Ramos (cell line): ENCODE results near the gene APBA1.

Source experiments
- in situ Hi-C: fragments of 300-500 bp; cut with MboI; formaldehyde crosslinking; loops from one replicate; pipeline ENCODE4 v1.14.3; 2022; ENCODE audit warnings: low sequenced_read_pairs; ENCODE audit not compliant: unreplicated experiment

Gene APBA1

GRCh38 chr9:69496846-69497450 is 175.2 kb downstream of the APBA1 start:
- in situ Hi-C loops = loop anchor here (5.0 kb wide), 1 partner anchor 45 kb away; no protein-coding TSS in a partner anchor

DNA sequence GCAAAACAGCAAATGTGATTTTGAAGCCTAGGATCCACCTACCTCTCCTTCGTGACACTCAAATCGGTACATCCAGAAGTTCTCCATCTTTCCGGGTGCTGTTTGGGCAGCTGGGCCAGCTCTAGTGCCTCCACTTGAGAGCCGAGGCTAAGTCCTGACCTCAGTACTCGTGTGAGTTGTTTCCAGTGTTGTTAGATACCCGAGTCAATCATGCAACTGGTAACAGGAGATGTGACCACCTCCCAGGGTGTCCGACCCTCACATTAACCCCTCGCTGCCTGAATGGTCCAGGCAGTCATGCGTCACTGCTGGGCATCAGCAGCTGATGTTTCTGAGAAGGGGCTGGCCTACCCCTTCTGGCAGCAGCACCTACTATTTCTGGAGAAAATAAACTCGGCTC is 176.9 kb downstream of the APBA1 start:
- in situ Hi-C loops = loop anchor here (5.0 kb wide), 1 partner anchor 43 kb away; no protein-coding TSS in a partner anchor

DNA sequence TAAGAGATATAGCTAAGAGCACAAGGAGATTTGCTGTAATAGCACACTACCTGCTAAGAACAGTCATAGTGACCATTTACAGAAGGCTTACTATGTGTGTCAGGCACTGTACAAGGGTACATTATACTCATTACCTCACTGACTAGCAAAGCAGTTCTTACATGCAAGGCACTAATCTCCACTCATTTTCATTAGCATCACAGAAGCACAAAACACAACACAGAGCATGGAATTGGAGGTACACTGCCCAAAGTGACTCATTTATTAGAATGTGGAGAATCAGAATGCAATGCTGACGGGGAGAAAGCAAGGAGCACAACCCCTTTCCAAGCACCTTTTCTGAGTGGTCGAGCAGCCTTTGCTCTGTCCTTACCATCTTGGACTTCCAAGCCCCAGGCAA is 177.4 kb downstream of the APBA1 start:
- in situ Hi-C loops = loop anchor here (5.0 kb wide), 1 partner anchor 42 kb away; no protein-coding TSS in a partner anchor

- in situ Hi-C loops = no loop called here
Observed at GRCh38 chr9:69494208-69494607, 178.0 kb downstream of the APBA1 start.

DNA sequence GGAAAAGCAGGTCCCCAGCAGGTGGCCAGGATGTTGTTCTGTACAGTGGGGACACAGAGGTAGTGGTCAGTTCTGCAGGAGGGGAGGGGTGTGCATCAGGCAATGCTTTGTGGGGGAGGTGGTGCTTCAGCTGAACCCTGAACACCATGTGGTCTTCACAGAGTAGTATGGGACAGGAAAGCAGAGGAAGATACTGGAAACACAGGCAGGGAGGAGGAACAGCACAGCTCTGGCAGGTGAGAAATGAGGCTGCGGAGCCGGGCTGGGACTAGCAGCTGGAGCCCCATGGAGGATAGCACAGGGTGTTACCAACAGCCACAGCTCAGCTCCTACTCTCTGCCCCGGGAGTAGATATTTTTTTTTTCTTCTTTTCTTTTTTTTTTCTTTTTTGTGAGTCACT is 185.7 kb downstream of the APBA1 start:
- in situ Hi-C loops = no loop called here

- in situ Hi-C loops = no loop called here
Observed at GRCh38 chr9:69485466-69485865, 186.7 kb downstream of the APBA1 start.

DNA sequence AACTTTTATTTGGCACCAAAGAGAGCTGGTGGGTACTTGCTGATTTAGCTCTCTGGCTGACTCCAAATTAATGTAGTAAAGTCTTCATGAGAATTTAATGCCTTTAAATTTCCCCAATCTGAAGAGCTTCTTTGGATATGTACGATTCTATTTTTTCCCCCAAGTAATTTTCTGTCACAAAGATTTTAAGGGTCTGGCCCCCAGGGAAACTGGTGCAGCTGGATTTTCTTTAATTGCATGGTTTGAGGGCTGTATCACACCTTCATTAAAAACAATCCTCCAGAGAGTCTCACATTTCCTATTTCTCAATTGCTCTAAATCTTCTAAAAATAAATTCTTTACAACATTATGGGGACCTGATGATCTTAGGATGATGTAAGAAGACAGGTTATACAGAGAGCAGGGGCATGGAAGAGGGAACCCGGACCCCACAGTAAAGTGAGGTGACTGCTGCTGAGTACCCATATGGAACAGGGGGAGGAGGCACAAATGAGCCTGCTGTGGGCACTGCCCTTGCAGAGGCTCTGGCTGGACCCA is 188.2 kb downstream of the APBA1 start:
- in situ Hi-C loops = no loop called here

- in situ Hi-C loops = no loop called here
Observed at GRCh38 chr9:69476797-69477196, 195.4 kb downstream of the APBA1 start.

DNA sequence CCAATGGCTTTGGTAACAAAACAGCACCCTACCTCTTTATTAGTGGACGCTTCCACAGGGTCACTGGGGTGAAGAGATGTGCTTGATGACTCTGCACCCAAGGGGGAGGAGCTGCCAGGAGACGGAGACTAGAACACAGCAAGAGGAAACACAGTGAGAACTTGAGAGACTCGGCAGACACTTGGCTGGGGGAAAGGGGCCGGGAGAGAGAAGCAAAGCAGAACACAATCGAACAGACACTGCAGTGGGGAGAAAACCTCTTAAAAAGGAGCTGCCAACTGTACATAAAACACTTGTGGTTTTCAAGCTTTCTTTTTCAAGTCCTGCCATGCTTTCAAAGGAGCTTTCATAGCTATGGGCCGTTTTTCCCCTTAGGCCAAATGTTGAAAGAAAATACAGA is 196.2 kb downstream of the APBA1 start:
- in situ Hi-C loops = no loop called here

DNA sequence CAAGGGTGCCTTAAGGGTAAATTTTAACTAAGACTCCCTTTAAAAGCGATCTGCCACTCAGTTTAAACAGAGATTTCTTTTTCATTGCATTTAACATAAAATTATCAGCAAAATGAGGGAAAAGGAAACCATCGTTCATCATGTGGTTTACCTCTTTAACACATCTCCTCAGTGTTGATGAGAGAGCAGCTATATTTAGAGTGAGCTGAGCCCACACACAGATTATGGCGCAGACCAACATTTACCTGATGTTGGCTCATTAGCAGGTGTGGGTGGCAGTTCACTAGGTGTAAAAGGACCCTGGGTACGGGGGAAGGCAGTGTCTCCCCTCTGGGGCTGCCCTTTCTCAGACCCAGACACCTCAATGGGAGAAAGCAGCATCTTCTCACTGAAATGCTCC is 197.3 kb downstream of the APBA1 start:
- in situ Hi-C loops = no loop called here

DNA sequence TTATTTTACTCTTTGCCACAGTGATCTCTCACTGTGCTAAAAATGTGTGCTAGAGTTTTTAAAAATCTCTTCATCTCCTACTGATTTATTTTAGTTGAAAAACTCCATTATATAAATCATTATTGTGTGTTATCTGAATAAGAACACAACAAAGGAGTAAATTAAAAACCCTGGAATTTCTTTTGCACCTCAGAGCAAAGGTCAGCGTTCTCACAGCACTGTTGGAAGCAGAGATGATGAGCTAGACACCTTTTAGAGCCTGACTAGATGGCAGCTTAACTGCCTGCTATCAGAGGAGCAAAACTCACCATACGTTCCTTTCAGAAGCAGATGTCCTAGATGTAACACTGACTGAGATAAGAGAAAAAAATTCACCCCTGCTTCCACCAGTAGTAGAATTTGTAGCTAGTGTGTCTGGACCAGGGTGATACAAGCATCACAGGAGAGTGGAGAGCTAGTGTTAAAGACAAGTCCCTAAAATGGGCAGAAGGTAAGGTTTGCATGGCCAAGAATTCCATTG is 200.0 kb downstream of the APBA1 start:
- in situ Hi-C loops = no loop called here

DNA sequence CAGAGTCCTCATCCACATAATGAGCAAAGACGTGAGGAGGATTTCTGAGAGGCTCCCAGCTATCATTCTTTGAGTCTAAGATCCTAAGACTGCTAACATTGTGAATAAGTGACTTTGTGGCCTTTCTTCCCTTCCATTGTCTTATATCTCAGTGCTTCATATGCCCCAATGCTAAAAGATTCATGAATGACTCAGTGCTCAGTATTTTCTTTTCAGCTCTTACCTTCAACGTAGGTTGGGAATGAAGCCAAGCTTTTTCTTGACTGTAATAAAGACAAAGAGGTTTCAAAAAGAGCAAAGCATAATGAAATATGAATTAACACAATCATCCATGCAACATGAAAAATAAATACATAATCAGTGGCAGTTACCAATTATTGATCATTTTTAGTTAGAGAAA is 200.7 kb downstream of the APBA1 start:
- in situ Hi-C loops = no loop called here

- in situ Hi-C loops = no loop called here
Observed at GRCh38 chr9:69470186-69470977, 201.8 kb downstream of the APBA1 start.

GRCh38 chr9:69469136-69469535 is 203.0 kb downstream of the APBA1 start:
- in situ Hi-C loops = no loop called here

- in situ Hi-C loops = no loop called here
Observed at GRCh38 chr9:69468380-69468779, 203.8 kb downstream of the APBA1 start.

GRCh38 chr9:69466151-69466550 is 206.0 kb downstream of the APBA1 start:
- in situ Hi-C loops = no loop called here

GRCh38 chr9:69465473-69465872 is 206.7 kb downstream of the APBA1 start:
- in situ Hi-C loops = no loop called here

DNA sequence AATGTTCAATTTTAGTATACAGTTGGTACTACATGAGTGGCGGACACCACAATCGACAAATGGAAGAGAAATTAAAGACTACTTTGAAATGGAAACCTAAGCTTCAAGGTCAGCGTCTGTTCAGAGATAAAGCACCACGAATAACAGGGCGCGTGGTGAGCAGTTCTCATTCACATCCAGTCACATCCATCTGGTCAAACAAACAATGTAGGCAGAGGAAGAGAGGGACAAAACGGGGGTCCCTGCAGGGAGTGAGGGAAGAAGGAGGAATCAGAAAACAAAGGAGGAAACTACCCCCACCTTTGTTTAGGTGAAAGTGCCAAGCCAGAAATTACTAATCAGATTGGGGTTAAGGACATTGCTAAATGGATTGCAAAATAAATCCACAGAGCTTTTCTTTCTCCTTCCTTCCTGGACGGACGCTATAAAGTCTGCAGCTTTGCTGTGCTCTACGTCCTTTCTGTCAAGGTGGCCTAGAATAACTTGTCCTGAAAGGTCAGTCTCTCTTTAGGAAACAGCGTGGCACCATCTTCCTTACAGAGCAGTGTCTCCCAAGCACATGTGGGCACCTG is 208.6 kb downstream of the APBA1 start:
- in situ Hi-C loops = no loop called here

- in situ Hi-C loops = no loop called here
Observed at GRCh38 chr9:69462394-69462793, 209.8 kb downstream of the APBA1 start.

DNA sequence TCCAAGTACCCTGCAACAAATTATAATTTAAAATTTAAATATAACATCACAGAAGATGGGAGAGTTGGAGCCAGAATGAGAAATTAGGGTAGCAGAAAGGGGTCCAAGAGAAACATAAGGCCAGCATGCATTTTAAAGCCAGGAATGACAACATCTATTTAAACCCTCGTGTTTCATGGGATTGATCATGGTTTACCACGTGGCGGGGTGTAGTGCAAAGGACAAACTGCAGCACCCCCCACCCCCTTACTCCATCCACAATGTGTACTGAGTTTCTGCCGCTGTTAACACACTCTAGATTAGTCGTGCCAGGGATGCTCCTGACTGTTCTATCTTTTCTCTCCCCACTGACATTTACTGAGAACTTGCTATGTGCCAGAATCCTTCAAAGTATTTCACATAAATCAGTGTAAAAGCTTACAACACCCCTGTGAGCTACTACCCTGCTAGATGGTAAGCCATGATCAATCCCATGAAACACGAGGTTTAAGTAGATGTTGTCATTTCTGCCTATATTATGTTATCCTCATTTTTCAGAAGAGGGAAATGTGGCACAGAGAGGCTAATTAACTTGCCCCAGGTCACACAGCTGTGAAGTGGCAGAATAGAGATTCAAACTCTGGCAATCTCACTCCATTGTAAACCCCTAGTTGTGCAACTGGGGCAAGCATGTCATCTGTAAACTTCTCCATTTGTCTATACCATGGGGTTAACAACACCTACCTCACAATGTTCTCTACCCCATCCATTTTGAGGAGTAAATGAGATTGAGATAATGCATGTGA is 210.9 kb downstream of the APBA1 start:
- in situ Hi-C loops = no loop called here
